ENCODE results near the gene PLXND1. TPM values are rescaled to one million over a fixed set of nuclear protein-coding genes. Genes with fewer than 3 reads are reported as not detected.

Gene PLXND1
- total RNA-seq, 1 experiment from 2014 or later: 26.3 TPM

GRCh38 chr3:129625072-129625874, 18.8 kb upstream of the PLXND1 start:
- Histone ChIP-seq H3K4me3 (ENCODE audit: low read depth, low read length) (no peak overlapping the region), H3K4me1 (peaks cover 15% of the 10 kb centered on the region), H3K36me3 (ENCODE audit: control insufficient read depth, insufficient read depth, low read length) (no peaks in the 10 kb centered on the region), H3K9me3 (no peaks in the 10 kb centered on the region), H3K27me3 (replicated peaks; ENCODE audit: control insufficient read depth, insufficient read depth, low read length) (no peaks in the 10 kb centered on the region)
- Mint-ChIP-seq H3K4me1 (ENCODE audit: low read depth, unreplicated experiment) (peaks cover 11% of the 10 kb centered on the region), H3K9me3 (ENCODE audit: unreplicated experiment) (no peaks in the 10 kb centered on the region), H3K27ac (ENCODE audit: unreplicated experiment) (peak overlapping the region; percentile 76), H3K4me3 (ENCODE audit: unreplicated experiment) (peak overlapping the region; percentile 97), H3K27me3 (ENCODE audit: insufficient read depth, unreplicated experiment) (no peaks in the 10 kb centered on the region), H3K36me3 (ENCODE audit: insufficient read depth, unreplicated experiment) (peaks cover 20% of the 10 kb centered on the region)
- DNase-seq: no peak
- ChIA-PET POLR2A (interaction anchor here (0.6 to 0.7 kb wide), 2 partner anchors 19 to 207 kb away, joined by 3 to 6 read pairs; no protein-coding TSS in a partner anchor), CTCF (interaction anchor here (0.7 to 3.3 kb wide), 4 partner anchors 67 to 242 kb away, joined by 3 to 38 read pairs (median 11); no protein-coding TSS in a partner anchor)
- intact Hi-C loops (cut with micrococcal nuclease; ENCODE audit: unreplicated experiment): loop anchor here (5.0 kb wide), 1 partner anchor 243 kb away; no protein-coding TSS in a partner anchor
- TF ChIP-seq CTCF (IDR thresholded peaks at IDR 0.05; ENCODE audit: insufficient read depth in 1 of 2, low read depth in 1 of 2, low read length in 1 of 2, severe bottlenecking in 1 of 2, unreplicated experiment in 1 of 2): no peak
- BruUV-seq (replicated peaks): no TSS peak

GRCh38 chr3:129624347-129625071, 18.0 kb upstream of the PLXND1 start:
- Mint-ChIP-seq H3K4me3 (ENCODE audit: unreplicated experiment) (no peak overlapping the region), H3K36me3 (ENCODE audit: insufficient read depth, unreplicated experiment) (peaks cover 20% of the 10 kb centered on the region), H3K27ac (ENCODE audit: unreplicated experiment) (no peak overlapping the region), H3K4me1 (ENCODE audit: low read depth, unreplicated experiment) (peaks cover 11% of the 10 kb centered on the region), H3K27me3 (ENCODE audit: insufficient read depth, unreplicated experiment) (no peaks in the 10 kb centered on the region), H3K9me3 (ENCODE audit: unreplicated experiment) (no peaks in the 10 kb centered on the region)
- POLR2A ChIA-PET: no interaction called here
- CTCF ChIA-PET: interaction anchor here (0.6 kb wide), 1 partner anchor 204 kb away, joined by 6 read pairs; no protein-coding TSS in a partner anchor
- H3K9me3 ChIP-seq: no peaks in the 10 kb centered on the region
- no peaks in the 10 kb centered on the region for H3K36me3 ChIP-seq (ENCODE audit: control insufficient read depth, insufficient read depth, low read length)
- H3K27me3 ChIP-seq (replicated peaks; ENCODE audit: control insufficient read depth, insufficient read depth, low read length): no peaks in the 10 kb centered on the region
- peaks cover 15% of the 10 kb centered on the region for H3K4me1 ChIP-seq
- DNase-seq: no peak
- intact Hi-C loops (cut with micrococcal nuclease; ENCODE audit: unreplicated experiment): loop anchor here (5.0 kb wide), 1 partner anchor 242 kb away; no protein-coding TSS in a partner anchor
- BruUV-seq (replicated peaks): no TSS peak
- TF ChIP-seq CTCF (IDR thresholded peaks at IDR 0.05; ENCODE audit: insufficient read depth in 1 of 2, low read depth in 1 of 2, low read length in 1 of 2, severe bottlenecking in 1 of 2, unreplicated experiment in 1 of 2): no peak
- H3K4me3 ChIP-seq (ENCODE audit: low read depth, low read length): no peak overlapping the region

- Mint-ChIP-seq H3K27me3 (ENCODE audit: insufficient read depth, unreplicated experiment) (no peaks in the 10 kb centered on the region), H3K27ac (ENCODE audit: unreplicated experiment) (no peak overlapping the region), H3K9me3 (ENCODE audit: unreplicated experiment) (no peaks in the 10 kb centered on the region), H3K36me3 (ENCODE audit: insufficient read depth, unreplicated experiment) (peaks cover 20% of the 10 kb centered on the region), H3K4me3 (ENCODE audit: unreplicated experiment) (no peak overlapping the region), H3K4me1 (ENCODE audit: low read depth, unreplicated experiment) (peaks cover 11% of the 10 kb centered on the region)
- BruUV-seq (replicated peaks): no TSS peak
- no peaks in the 10 kb centered on the region for H3K27me3 ChIP-seq (replicated peaks; ENCODE audit: control insufficient read depth, insufficient read depth, low read length)
- no peak overlapping the region for H3K4me3 ChIP-seq (ENCODE audit: low read depth, low read length)
- H3K4me1 ChIP-seq: peaks cover 15% of the 10 kb centered on the region
- H3K36me3 ChIP-seq (ENCODE audit: control insufficient read depth, insufficient read depth, low read length): no peaks in the 10 kb centered on the region
- ChIA-PET CTCF (no interaction called here), POLR2A (no interaction called here)
- no peak for DNase-seq
- intact Hi-C loops (cut with micrococcal nuclease; ENCODE audit: unreplicated experiment): no loop called here
- no peak for TF ChIP-seq CTCF (IDR thresholded peaks at IDR 0.05; ENCODE audit: insufficient read depth in 1 of 2, low read depth in 1 of 2, low read length in 1 of 2, severe bottlenecking in 1 of 2, unreplicated experiment in 1 of 2)
- no peaks in the 10 kb centered on the region for H3K9me3 ChIP-seq
Observed at GRCh38 chr3:129623447-129624118, 17.1 kb upstream of the PLXND1 start.

Data from Caco-2 (cell line).